H1 (cell line): ENCODE measurements around the gene ATR.
"Not testable (repeated sequence)": the region's sequence is repeated elsewhere in the genome, so short reads cannot be mapped to it uniquely, and the experiment has no call there.

ENCODE experiments used
- ASH2L ChIP-seq: fragments of 200-600, 300-600 bp; sonication (generic); IDR thresholded peaks from one replicate; pipeline ENCODE4 v1.7.1; 2017; ENCODE audit warnings: low read length
- BRCA1 ChIP-seq: IDR thresholded peaks from 2 replicates; pipeline ENCODE4 v1.6.1; 2012; ENCODE audit warnings: low read depth, low read length, improper control_type of control experiment
- EP300 ChIP-seq, 2 experiments: IDR thresholded peaks; 1 replicate in 1 of 2; 2 replicates in 1 of 2; pipeline ENCODE4 v1.6.1; 2011 to 2012; ENCODE audit warnings: low read depth in 2 of 2, low read length in 2 of 2, mild to moderate bottlenecking in 2 of 2, borderline replicate concordance in 1 of 2, inconsistent platforms in 1 of 2, moderate library complexity in 1 of 2
- EZH2 ChIP-seq: fragments of 200-600 bp; sonication (generic); IDR thresholded peaks from 2 replicates; pipeline ENCODE4 v1.7.1; 2012; ENCODE audit warnings: low read depth, mild to moderate bottlenecking, moderate library complexity, low read length, inconsistent platforms; ENCODE audit not compliant: severe bottlenecking
- HDAC2 ChIP-seq, 2 experiments: fragments of 300-600 bp in 1 of 2; sonication (generic) in 1 of 2; IDR thresholded peaks; 2 replicates each; pipeline ENCODE4 v1.6.1; 2011 to 2012; ENCODE audit warnings: low read depth in 2 of 2, low read length in 2 of 2, mild to moderate bottlenecking in 2 of 2, moderate library complexity in 2 of 2, borderline replicate concordance in 1 of 2, inconsistent platforms in 1 of 2
- POLR2A ChIP-seq, 2 experiments: IDR thresholded peaks; 1 replicate in 1 of 2; 2 replicates in 1 of 2; pipeline ENCODE4 v1.6.1; 2011; ENCODE audit warnings: low read depth in 2 of 2, low read length in 2 of 2, mild to moderate bottlenecking in 2 of 2; ENCODE audit errors: control extremely low read depth in 1 of 2
- POLR2AphosphoS5 ChIP-seq: IDR thresholded peaks from 2 replicates; pipeline ENCODE4 v1.6.1; 2011; ENCODE audit warnings: low read depth, low read length
- SUZ12 ChIP-seq: fragments of 200-600 bp; sonication (generic); IDR thresholded peaks from 2 replicates; pipeline ENCODE4 v1.6.1; 2012; ENCODE audit warnings: mild to moderate bottlenecking, inconsistent platforms, low read length, moderate library complexity, mixed read lengths
- TF ChIP-seq, protein P1 (sequence below), 3 experiments: IDR thresholded peaks; 1 replicate in 2 of 3; 2 replicates in 1 of 3; pipeline versions ENCODE4 v1.5.1 to v1.6.1; 2011; ENCODE audit warnings: low read length in 3 of 3, mild to moderate bottlenecking in 3 of 3, inconsistent platforms in 2 of 3, low read depth in 1 of 3, moderate library complexity in 1 of 3; ENCODE audit not compliant: insufficient read depth in 1 of 3; ENCODE audit errors: control extremely low read depth in 1 of 3

DNA sequence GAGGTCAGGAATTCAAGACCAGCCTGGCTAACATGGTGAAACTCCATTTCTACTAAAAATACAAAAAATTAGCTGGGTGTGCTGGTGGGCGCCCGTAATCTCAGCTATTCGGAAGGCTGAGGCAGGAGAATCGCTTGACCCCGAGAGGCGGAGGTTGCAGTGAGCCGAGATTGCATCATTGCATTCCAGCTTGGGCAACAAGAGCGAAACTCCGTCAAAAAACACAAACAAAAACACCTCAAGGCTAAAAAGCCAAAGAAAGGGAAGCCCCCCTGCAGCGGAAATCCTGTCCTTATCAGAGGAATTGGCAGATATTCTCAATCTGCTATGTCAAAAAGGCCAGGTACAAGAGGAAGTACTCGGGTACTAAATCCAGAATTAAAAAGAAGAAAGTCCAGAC lies 2.5 kb upstream of the ATR start:
- TF ChIP-seq, protein P1, sequence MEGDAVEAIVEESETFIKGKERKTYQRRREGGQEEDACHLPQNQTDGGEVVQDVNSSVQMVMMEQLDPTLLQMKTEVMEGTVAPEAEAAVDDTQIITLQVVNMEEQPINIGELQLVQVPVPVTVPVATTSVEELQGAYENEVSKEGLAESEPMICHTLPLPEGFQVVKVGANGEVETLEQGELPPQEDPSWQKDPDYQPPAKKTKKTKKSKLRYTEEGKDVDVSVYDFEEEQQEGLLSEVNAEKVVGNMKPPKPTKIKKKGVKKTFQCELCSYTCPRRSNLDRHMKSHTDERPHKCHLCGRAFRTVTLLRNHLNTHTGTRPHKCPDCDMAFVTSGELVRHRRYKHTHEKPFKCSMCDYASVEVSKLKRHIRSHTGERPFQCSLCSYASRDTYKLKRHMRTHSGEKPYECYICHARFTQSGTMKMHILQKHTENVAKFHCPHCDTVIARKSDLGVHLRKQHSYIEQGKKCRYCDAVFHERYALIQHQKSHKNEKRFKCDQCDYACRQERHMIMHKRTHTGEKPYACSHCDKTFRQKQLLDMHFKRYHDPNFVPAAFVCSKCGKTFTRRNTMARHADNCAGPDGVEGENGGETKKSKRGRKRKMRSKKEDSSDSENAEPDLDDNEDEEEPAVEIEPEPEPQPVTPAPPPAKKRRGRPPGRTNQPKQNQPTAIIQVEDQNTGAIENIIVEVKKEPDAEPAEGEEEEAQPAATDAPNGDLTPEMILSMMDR (IDR thresholded peaks at IDR 0.05; ENCODE audit: control extremely low read depth in 1 of 3, insufficient read depth in 1 of 3, low read depth in 1 of 3, low read length in 3 of 3): not testable (repeated sequence)
- not testable (repeated sequence) for TF ChIP-seq EZH2; BRCA1; HDAC2 (IDR thresholded peaks at IDR 0.05; ENCODE audit: borderline replicate concordance in 1 of 2, low read depth in 2 of 2, low read length in 2 of 2); POLR2A (IDR thresholded peaks at IDR 0.05; ENCODE audit: control extremely low read depth in 1 of 2, low read depth in 2 of 2, low read length in 2 of 2); POLR2AphosphoS5; EP300 (IDR thresholded peaks at IDR 0.05; ENCODE audit: borderline replicate concordance in 1 of 2, low read depth in 2 of 2, low read length in 2 of 2); ASH2L; SUZ12
